Erythroblast (primary cell): ENCODE data around the gene WASF1.
"Not testable (repeated sequence)": the region's sequence is repeated elsewhere in the genome, so short reads cannot be mapped to it uniquely, and the experiment has no call there.

ENCODE experiments used
- DNase-seq, 2 experiments: peaks; one replicate each; lab custom pipeline; 2025; lab: John Stamatoyannopoulos, UW
- GATA1 ChIP-seq: IDR thresholded peaks from 2 replicates; pipeline ENCODE4 v1.6.1; 2011; ENCODE audit warnings: low read depth, mild to moderate bottlenecking, control low read depth, low read length, moderate library complexity
- POLR2A ChIP-seq: IDR thresholded peaks from 2 replicates; pipeline ENCODE4 v1.6.1; 2011; ENCODE audit warnings: mild to moderate bottlenecking, low read length

Gene WASF1

GRCh38 chr6:110137924-110138887 is 41.3 kb downstream of the WASF1 start:
- peak in 1 of 2 experiments; percentile 34 for DNase-seq
- TF ChIP-seq POLR2A (no peak), GATA1 (no peak)

GRCh38 chr6:110130362-110130761 is 49.1 kb downstream of the WASF1 start:
- TF ChIP-seq GATA1: no peak
- TF ChIP-seq POLR2A: no peak
- DNase-seq: no peak

- TF ChIP-seq POLR2A (no peak), GATA1 (no peak)
These were observed 51.1 kb downstream of the WASF1 start for GRCh38 chr6:110128418-110128817.

GRCh38 chr6:110125361-110125760 is 54.1 kb downstream of the WASF1 start:
- no peak for DNase-seq
- TF ChIP-seq GATA1 (no peak), POLR2A (no peak)

More at GRCh38 chr6:110128418-110128817, 51.1 kb downstream of the WASF1 start:
- no peak for DNase-seq

GRCh38 chr6:110121655-110122054 is 57.8 kb downstream of the WASF1 start:
- not testable (repeated sequence) for DNase-seq

- no peak for TF ChIP-seq GATA1
- no peak for TF ChIP-seq POLR2A
- DNase-seq: no peak
These were observed 63.2 kb downstream of the WASF1 start for GRCh38 chr6:110116258-110116657.

GRCh38 chr6:110114004-110114403 is 65.5 kb downstream of the WASF1 start:
- no peak for DNase-seq

GRCh38 chr6:110105296-110105695 is 74.2 kb downstream of the WASF1 start:
- TF ChIP-seq POLR2A: no peak
- TF ChIP-seq GATA1: no peak
- no peak for DNase-seq

More at GRCh38 chr6:110114004-110114403, 65.5 kb downstream of the WASF1 start:
- TF ChIP-seq POLR2A (no peak), GATA1 (no peak)

- no peak for TF ChIP-seq GATA1
- TF ChIP-seq POLR2A: no peak
- no peak for DNase-seq
These were observed 76.2 kb downstream of the WASF1 start for GRCh38 chr6:110103260-110103659.

GRCh38 chr6:110102411-110102810 is 77.1 kb downstream of the WASF1 start:
- no peak for TF ChIP-seq POLR2A
- TF ChIP-seq GATA1: no peak

GRCh38 chr6:110101885-110102284 is 77.6 kb downstream of the WASF1 start:
- DNase-seq: no peak
- TF ChIP-seq POLR2A (no peak), GATA1 (no peak)

More at GRCh38 chr6:110102411-110102810, 77.1 kb downstream of the WASF1 start:
- DNase-seq: no peak

GRCh38 chr6:110098511-110099116 is 80.9 kb downstream of the WASF1 start:
- no peak for DNase-seq
- no peak for TF ChIP-seq GATA1
- no peak for TF ChIP-seq POLR2A

- no peak for DNase-seq
- no peak for TF ChIP-seq GATA1
- TF ChIP-seq POLR2A: no peak
These were observed 82.0 kb downstream of the WASF1 start for GRCh38 chr6:110097443-110097842.

GRCh38 chr6:110095935-110096334 is 83.5 kb downstream of the WASF1 start:
- TF ChIP-seq POLR2A (no peak), GATA1 (no peak)

GRCh38 chr6:110095101-110095500 is 84.4 kb downstream of the WASF1 start:
- TF ChIP-seq GATA1 (no peak), POLR2A (no peak)
- DNase-seq: no peak

More at GRCh38 chr6:110095935-110096334, 83.5 kb downstream of the WASF1 start:
- no peak for DNase-seq
